Measurements from ENCODE around the gene PFKFB1.

- TF ChIP-seq CTCF (IDR thresholded peaks at IDR 0.05) = no peak
- TF ChIP-seq POLR2A (IDR thresholded peaks at IDR 0.05) = no peak
These were observed 49.2 kb downstream of the PFKFB1 start for GRCh38 chrX:54944816-54945215.
